Bronchial epithelial cell (primary cell): ENCODE data around the gene RIBC1. TPM values are rescaled to one million over a fixed set of nuclear protein-coding genes. Genes with fewer than 3 reads are reported as not detected.

Experiments
- DNase-seq: peaks from one replicate; pipeline ENCODE4 v3.0.0-alpha.2; 2010; ENCODE audit warnings: low read depth
- FAIRE-seq: peaks from 2 replicates; lab custom pipeline; 2011; peaks lifted over from hg19 to GRCh38; lab: Jason Lieb, UNC
- H3K27me3 ChIP-seq: 2 replicates; pipeline ENCODE4 v1.5.1; 2011; ENCODE audit warnings: low read length; ENCODE audit not compliant: control insufficient read depth, insufficient read depth
- H3K36me3 ChIP-seq: 2 replicates; pipeline ENCODE4 v1.5.1; 2011; ENCODE audit warnings: low read length; ENCODE audit not compliant: control insufficient read depth, insufficient read depth
- H3K4me3 ChIP-seq: 2 replicates; pipeline ENCODE4 v1.5.1; 2011; ENCODE audit warnings: mild to moderate bottlenecking, low read depth, low read length, control low read depth
- total RNA-seq: library from RNA; depleted of rRNA; stranded (reverse); fragments of >200 nt; gene quantifications from 2 replicates; pipeline ENCODE4 v1.2.1, GENCODE V29; 2014
- TF ChIP-seq, protein P1 (sequence below): IDR thresholded peaks from 2 replicates; pipeline ENCODE4 v1.5.1; 2011; ENCODE audit warnings: mild to moderate bottlenecking, moderate library complexity, low read length, control low read depth, inconsistent platforms; ENCODE audit not compliant: insufficient read depth, severe bottlenecking

Gene RIBC1
- total RNA-seq: 0.26 and 1.0 TPM in 2 replicates

DNA sequence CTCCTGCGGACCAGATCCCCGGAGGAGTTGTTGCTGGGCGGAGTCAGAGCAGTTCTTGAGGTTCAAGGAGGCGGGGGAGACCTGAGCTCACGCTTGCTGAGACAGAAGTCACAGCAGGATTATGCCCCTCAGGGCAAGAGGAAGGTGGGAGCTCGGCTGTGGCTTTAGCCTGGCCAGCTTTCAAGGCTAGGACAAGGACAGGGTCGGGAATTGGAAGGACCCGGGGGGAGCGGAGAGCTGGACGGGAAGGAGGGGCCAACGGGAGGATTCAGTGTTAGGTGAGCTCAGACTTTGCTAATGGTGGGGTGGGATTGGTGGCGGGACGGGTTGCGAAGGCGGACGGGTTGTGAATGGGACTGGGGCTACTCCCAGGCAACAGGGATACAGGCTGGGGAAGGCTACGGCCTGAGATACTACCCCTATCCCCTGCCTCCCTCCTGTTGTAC is at the start of gene RIBC1:
Gene RIBC1 (plus strand): TSS at position 13 of the 446 bp plus-strand sequence. CDS start 3,404 bp downstream, outside the sequence.
- no peaks in the 10 kb centered on the region for H3K27me3 ChIP-seq
- FAIRE-seq (no peak), DNase-seq (no peak)
- peak within 1 kb of the TSS; percentile 72 for H3K4me3 ChIP-seq
- H3K36me3 ChIP-seq: no peaks in the 10 kb centered on the region
- TF ChIP-seq, protein P1, sequence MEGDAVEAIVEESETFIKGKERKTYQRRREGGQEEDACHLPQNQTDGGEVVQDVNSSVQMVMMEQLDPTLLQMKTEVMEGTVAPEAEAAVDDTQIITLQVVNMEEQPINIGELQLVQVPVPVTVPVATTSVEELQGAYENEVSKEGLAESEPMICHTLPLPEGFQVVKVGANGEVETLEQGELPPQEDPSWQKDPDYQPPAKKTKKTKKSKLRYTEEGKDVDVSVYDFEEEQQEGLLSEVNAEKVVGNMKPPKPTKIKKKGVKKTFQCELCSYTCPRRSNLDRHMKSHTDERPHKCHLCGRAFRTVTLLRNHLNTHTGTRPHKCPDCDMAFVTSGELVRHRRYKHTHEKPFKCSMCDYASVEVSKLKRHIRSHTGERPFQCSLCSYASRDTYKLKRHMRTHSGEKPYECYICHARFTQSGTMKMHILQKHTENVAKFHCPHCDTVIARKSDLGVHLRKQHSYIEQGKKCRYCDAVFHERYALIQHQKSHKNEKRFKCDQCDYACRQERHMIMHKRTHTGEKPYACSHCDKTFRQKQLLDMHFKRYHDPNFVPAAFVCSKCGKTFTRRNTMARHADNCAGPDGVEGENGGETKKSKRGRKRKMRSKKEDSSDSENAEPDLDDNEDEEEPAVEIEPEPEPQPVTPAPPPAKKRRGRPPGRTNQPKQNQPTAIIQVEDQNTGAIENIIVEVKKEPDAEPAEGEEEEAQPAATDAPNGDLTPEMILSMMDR: no peak

DNA sequence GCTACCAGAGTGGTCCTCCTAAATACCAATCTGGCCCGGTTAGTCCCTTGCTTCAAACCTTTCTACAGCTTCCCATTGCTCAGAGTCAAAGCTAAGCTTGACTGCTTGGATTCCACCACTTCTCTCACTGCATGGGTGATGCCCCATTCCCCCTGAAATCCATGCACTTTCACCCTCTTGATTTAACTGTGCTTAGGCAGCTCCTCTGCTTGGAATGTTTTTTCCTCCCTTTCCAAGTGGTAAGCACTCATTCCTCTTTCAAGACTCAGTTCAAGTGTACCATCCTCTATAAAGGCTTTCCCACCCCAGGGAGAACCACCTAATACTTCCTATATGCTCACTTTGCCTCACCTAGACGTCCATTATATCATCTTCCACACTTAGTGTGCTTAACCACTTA is 49.4 kb upstream of the RIBC1 start:
- Histone ChIP-seq H3K36me3 (no peaks in the 10 kb centered on the region), H3K27me3 (no peaks in the 10 kb centered on the region), H3K4me3 (no peak overlapping the region)
- FAIRE-seq: no peak
- TF ChIP-seq, protein P1: no peak
- no peak for DNase-seq

DNA sequence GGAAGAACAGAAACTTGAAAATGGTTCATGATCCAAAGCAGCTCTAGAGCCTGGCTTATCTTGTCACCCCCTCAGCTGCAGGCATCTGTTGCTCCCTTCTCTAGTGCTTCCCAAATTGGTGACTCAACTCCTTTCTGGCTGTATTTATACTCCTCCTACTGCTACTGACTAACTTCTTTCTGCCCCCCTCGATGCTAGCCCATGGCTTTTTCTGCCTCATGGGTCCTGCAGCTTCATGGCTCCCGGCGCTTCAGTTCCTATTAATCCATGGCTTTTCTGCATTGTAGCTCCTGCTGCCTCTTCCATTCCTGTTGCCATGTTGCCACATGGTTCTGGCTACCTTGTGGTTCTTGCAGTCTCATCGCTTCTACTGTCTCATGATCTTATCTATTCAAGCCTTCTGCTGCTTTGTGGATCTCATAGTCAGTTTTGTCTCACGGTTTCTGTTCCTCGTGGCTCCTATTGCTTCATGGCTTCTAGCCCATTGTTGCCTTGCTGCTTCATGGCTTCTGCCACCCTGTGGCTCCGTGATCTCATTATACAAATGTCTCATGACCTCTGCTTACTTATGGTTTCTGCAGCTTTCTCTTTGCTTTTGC is 48.4 kb upstream of the RIBC1 start:
- TF ChIP-seq, protein P1: no peak
- no peaks in the 10 kb centered on the region for H3K36me3 ChIP-seq
- FAIRE-seq (no peak), DNase-seq (no peak)
- no peak overlapping the region for H3K4me3 ChIP-seq
- no peaks in the 10 kb centered on the region for H3K27me3 ChIP-seq

DNA sequence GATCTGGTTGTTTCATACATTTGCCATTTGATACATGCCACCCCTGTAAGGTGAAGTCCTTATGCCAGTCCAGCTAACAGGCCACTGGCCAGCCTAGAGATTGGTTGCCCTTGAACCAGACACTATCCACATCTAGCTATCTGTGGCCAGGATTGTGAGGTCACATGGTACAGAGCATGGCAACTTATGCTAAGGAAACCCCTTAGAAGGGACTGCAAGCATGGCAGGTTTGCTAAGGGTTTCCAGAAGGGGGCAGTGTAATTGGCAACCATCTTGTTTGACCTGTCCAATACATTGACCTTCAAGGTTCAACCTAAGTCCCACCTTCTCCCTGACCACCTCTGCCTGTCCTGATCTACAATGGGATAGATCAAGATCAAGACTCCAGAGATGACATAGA is 47.8 kb upstream of the RIBC1 start:
- no peak for DNase-seq
- Histone ChIP-seq H3K4me3 (no peak overlapping the region), H3K36me3 (no peaks in the 10 kb centered on the region), H3K27me3 (no peaks in the 10 kb centered on the region)
- peak; percentile 32 for FAIRE-seq
- TF ChIP-seq, protein P1: no peak

DNA sequence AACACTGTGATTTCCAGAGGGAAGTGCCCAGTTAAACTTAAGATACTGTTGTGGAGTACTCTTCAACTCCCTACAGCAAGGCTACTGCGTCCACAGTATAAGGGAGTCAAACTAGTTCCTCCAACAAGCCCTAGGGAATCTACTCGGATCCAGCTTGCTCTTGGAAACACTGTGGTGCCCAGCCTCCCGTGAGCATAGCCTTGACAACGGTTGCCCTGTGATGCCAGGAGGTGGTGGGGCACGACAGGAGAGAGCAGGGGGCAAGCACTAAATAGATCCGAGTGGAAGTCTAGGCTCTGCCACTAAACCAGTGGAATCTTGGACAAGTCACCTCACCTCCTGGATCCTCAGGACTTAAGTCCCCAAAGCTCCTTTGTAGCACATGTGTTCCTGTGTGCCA is 45.8 kb upstream of the RIBC1 start:
- TF ChIP-seq, protein P1: no peak
- DNase-seq (no peak), FAIRE-seq (no peak)
- Histone ChIP-seq H3K36me3 (peaks cover 7% of the 10 kb centered on the region), H3K4me3 (no peak overlapping the region), H3K27me3 (no peaks in the 10 kb centered on the region)

DNA sequence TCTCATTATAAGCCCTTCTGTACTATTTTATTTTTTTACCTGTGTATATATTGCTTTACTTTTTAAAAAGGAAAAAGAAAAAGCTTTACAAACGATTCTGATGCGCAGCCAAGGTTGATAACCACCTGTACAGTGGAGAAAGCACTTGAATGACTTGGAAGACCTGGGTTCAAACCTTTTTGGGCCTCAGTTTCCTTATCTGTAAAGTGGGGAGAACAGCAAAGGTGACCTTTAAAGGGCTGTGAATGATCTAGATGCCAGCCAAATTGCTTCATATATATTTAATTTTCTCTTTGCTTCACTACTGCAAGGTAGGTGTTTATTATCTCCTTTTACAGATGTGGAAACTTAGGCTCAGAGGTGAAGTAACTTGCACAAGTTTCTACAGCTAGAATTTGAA is 45.2 kb upstream of the RIBC1 start:
- Histone ChIP-seq H3K36me3 (peaks cover 11% of the 10 kb centered on the region), H3K27me3 (no peaks in the 10 kb centered on the region)
- no peak for FAIRE-seq

More for the DNA sequence above, 45.2 kb upstream of the RIBC1 start:
- H3K4me3 ChIP-seq: no peak overlapping the region
- DNase-seq: no peak
- TF ChIP-seq, protein P1: no peak
